ENCODE results near the gene CEP112.

GRCh38 chr17:65794572-65794971, 397.4 kb downstream of the CEP112 start:
- TF ChIP-seq TCF4 (CRISPR knock-in tag; IDR thresholded peaks at IDR 0.05; ENCODE audit: borderline replicate concordance): no peak
- no peak for TF ChIP-seq PATZ1 (CRISPR knock-in tag; IDR thresholded peaks at IDR 0.05; ENCODE audit: borderline replicate concordance)
- TF ChIP-seq RARB (CRISPR knock-in tag; IDR thresholded peaks at IDR 0.05): no peak
- TF ChIP-seq ZC3H10 (CRISPR knock-in tag; IDR thresholded peaks at IDR 0.05): no peak
- TF ChIP-seq ESRRG (CRISPR knock-in tag; IDR thresholded peaks at IDR 0.05): no peak
- TF ChIP-seq ZFP30 (CRISPR knock-in tag; IDR thresholded peaks at IDR 0.05): no peak
- TF ChIP-seq ZNF8 (CRISPR knock-in tag; IDR thresholded peaks at IDR 0.05): no peak
- TF ChIP-seq CREB5 (CRISPR knock-in tag; IDR thresholded peaks at IDR 0.05; ENCODE audit: low read depth): no peak
- TF ChIP-seq TSHZ2 (CRISPR knock-in tag; IDR thresholded peaks at IDR 0.05): no peak
- no peak for TF ChIP-seq SNAI2 (CRISPR knock-in tag; IDR thresholded peaks at IDR 0.05)
